Thymus (tissue), 11 donors: ENCODE measurements around the gene CHRNA9. TPM values are rescaled to one million over a fixed set of nuclear protein-coding genes. Genes with fewer than 3 reads are reported as not detected.

Experiments
- DNase-seq, 9 donors: peaks; one replicate each; pipeline ENCODE4 v3.0.0-alpha.2; 2013; ENCODE audit warnings: low spot score in 9 of 9, low read depth in 6 of 9, missing footprints in 1 of 9
- H3K27ac ChIP-seq, 2 donors: one replicate each; pipeline ENCODE4 v1.5.1; 2013; ENCODE audit warnings: control low read depth in 1 of 2, low read depth in 1 of 2, low read length in 1 of 2, mild to moderate bottlenecking in 1 of 2, moderate library complexity in 1 of 2
- H3K27me3 ChIP-seq, 2 donors: one replicate each; pipeline ENCODE4 v1.5.1; 2013; ENCODE audit warnings: low read length in 1 of 2; ENCODE audit not compliant: control insufficient read depth in 2 of 2, insufficient read depth in 1 of 2
- H3K36me3 ChIP-seq, 2 donors: one replicate each; pipeline ENCODE4 v1.5.1; 2013; ENCODE audit warnings: low read length in 1 of 2, mild to moderate bottlenecking in 1 of 2, moderate library complexity in 1 of 2; ENCODE audit not compliant: control insufficient read depth in 2 of 2, insufficient read depth in 2 of 2
- H3K4me1 ChIP-seq, 2 donors: one replicate each; pipeline ENCODE4 v1.5.1; 2013; ENCODE audit warnings: low read length in 2 of 2; ENCODE audit not compliant: control insufficient read depth in 2 of 2, insufficient read depth in 2 of 2
- H3K4me3 ChIP-seq, 2 donors: one replicate each; pipeline ENCODE4 v1.5.1; 2013; ENCODE audit warnings: low read length in 2 of 2, control low read depth in 1 of 2, mild to moderate bottlenecking in 1 of 2
- H3K9me3 ChIP-seq, 2 donors: one replicate each; pipeline ENCODE4 v1.5.1; 2013; ENCODE audit warnings: low read length in 1 of 2, mild to moderate bottlenecking in 1 of 2; ENCODE audit not compliant: control insufficient read depth in 2 of 2, insufficient read depth in 1 of 2
- WGBS: extraction: QIAGEN DNeasy Blood & Tissue Kit; methylation state at CpG from one replicate; pipeline ENCODE4 v1.1.7; 2013; 5-methylcytosine and 5-hydroxymethylcytosine counted together
- polyA plus RNA-seq: library from polyadenylated mRNA; stranded (reverse); fragments of 200-250 nt; gene quantifications from one replicate; pipeline ENCODE4 v1.2.3, GENCODE V29; 2013
- total RNA-seq: library from RNA; stranded (reverse); fragments of 120-200 nt; gene quantifications from one replicate; pipeline ENCODE4 v1.2.4, GENCODE V29; 2013
- donor health status: healthy.

The CHRNA9 gene
- total and polyA plus RNA-seq, 2 donors: 0.68 to 0.99 TPM

DNA sequence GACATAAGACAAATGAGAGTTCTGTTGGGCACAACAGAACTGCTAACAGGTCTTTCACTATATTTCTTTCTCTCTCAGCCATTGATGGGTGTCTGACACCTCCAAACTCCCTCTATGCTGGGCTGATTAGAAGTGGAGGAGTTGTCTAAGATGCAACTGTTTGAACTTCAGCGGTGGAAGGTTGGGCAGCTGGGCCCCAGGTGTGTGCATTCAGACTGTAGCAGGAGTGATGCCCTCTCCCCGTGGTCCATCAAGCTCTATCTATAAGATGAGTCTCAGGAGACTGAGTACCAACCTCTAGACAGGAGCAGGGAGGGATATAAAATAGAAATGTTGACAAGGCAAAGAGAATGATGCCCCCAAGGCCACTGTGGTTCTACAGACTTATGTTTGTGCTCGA lies 28.2 kb upstream of the CHRNA9 start:
- no peaks in the 10 kb centered on the region for H3K27me3 ChIP-seq
- peak in 3 of 9 donors; percentile 57 to 78 (median 59) for DNase-seq
- WGBS: 20% methylated on average over 3 of the region's 3 CpGs
- H3K27ac ChIP-seq: peak overlapping the region; percentile 97 to 98
- H3K4me1 ChIP-seq: peaks cover 73 to 95% of the 10 kb centered on the region in 2 donors
- H3K36me3 ChIP-seq: peaks cover 0 to 2% of the 10 kb centered on the region in 2 donors
- H3K4me3 ChIP-seq: peak overlapping the region in 1 of 2 donors; percentile 17
- peaks cover 0 to 10% of the 10 kb centered on the region in 2 donors for H3K9me3 ChIP-seq

DNA sequence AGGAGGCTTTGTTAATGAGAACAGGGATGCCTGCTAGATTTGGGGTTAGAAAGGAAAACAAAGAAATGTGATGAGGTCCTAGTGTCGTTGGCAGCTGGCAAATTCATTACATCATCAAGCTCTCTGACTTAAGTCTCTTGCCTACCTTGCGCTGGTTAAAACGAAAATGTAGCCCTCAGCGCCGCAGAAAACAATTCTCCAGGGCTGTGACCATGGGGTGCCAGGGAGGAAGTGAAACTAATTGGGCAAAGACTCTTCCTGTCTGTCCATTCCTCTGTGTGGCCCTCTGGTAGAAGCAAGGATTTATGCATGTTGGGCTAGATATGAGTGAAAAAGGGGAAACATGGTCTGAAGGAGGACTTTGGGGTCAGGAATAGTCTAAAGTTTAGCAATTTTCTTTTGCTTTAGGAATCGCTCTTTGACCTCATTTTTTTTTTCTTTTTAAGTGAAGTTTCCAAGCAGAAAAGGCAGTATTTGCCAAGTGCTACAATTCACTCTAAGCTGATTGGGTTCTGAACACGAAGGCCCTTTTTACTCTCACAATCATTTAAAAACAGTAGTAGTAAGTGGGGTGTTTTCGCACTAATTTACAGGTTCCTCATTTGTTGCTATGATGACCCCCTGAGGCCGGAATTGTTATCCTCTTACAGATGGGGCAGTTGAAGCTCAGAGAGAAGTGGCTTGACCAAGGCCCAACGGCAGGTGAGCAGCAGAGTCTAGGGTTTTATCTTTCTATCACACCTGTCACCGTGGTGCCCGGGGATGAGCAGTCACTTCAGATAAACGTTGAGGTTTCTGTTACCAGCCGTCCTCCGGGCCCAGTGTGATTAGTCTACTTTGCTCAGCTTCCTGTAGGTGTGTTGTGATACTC lies 27.3 kb upstream of the CHRNA9 start:
- H3K36me3 ChIP-seq: peaks cover 0 to 2% of the 10 kb centered on the region in 2 donors
- H3K27me3 ChIP-seq: no peaks in the 10 kb centered on the region
- H3K27ac ChIP-seq: peak overlapping the region; percentile 97 to 98
- H3K4me1 ChIP-seq: peaks cover 77 to 99% of the 10 kb centered on the region in 2 donors
- WGBS: 5% methylated on average over 15 of the region's 15 CpGs
- DNase-seq: peak in 4 of 9 donors; percentile 64 to 85 (median 68)
- peak overlapping the region; percentile 17 to 18 for H3K4me3 ChIP-seq
- H3K9me3 ChIP-seq: peaks cover 0 to 10% of the 10 kb centered on the region in 2 donors

DNA sequence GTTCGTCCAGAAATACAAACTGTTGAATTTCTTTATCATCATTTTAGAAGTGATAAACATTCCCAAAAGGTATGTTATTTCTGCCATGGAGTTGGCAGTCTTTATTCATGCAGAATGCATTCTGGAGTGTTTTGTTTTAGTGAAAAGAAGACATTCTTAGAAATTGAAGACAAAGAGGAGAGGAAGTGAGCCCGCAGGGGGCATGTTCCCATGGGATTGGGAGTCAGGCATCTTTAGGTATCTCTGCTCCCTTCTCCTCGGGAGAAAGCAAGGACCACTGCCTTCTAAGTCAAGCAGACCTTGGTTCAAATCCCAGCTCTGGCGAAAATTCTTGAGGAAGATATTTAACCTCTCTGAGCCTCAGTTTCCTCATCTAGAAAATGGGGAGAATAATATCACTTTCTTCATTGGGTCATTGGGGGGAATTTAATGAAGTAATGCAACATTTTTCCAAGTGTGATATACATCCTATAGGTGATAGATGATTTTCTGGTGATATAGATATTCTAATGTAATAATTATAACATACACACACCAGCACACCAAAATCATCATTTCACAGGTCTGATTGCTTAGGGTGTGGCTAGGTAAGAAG lies 26.5 kb upstream of the CHRNA9 start:
- Histone ChIP-seq H3K9me3 (peaks cover 0 to 10% of the 10 kb centered on the region in 2 donors), H3K36me3 (peaks cover 0 to 2% of the 10 kb centered on the region in 2 donors), H3K27me3 (no peaks in the 10 kb centered on the region), H3K27ac (peak overlapping the region; percentile 97 to 98), H3K4me1 (peaks cover 71 to 92% of the 10 kb centered on the region in 2 donors), H3K4me3 (peak overlapping the region in 1 of 2 donors; percentile 11)
- WGBS: 55% methylated on average over 4 of the region's 4 CpGs
- no peak for DNase-seq

DNA sequence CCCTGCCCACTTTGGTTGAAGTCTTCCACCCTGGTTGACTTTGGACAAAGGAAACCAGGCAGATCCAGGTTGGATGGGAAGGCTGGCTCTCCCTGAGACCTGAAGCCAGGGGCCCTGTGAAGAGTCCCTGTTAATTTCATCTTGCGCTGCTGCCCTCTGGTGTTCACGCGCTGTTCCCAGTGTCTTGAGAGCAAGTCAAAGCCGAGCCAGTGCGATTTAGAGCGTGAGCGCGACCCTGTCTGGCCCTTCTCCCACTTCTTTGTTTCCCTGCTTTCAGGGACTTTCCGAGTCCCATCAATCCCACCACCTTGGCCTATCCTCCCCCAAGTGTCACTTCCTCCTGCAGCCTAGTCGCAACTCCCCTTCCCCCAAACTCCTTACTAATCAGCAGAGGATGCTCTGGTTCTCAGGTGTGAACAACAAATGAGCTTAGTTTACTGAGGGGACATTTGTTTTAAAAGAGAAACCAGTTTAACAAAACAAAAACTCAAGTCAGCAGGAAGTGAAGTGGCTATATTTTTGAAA lies 25.8 kb upstream of the CHRNA9 start:
- under 1% methylated on average over 10 of the region's 10 CpGs for WGBS
- Histone ChIP-seq H3K27me3 (no peaks in the 10 kb centered on the region), H3K27ac (peak overlapping the region; percentile 91 to 97), H3K36me3 (peaks cover 0 to 2% of the 10 kb centered on the region in 2 donors), H3K4me1 (peaks cover 68 to 85% of the 10 kb centered on the region in 2 donors), H3K4me3 (peak overlapping the region in 1 of 2 donors; percentile 12), H3K9me3 (peaks cover 0 to 8% of the 10 kb centered on the region in 2 donors)
- DNase-seq: peak in 6 of 9 donors; percentile 84 to 95 (median 90)

DNA sequence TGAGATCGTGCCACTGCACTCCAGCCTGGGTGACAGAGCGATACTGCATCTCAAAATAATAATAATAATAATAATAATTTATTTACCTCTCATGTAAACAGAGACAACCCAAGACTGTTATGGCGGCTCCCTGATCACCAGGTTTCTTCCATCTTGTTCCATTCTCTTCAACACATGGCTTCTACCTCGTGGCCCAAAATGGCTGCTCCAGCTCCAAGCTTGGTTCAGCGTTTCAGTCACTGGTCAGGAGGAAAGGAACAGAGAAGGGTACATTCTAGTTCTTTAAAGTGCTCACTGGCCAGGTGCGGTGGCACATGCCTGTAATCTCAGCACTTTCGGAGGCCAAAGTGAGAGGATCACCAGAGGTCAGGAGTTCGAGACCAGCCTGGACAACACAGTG lies 24.9 kb upstream of the CHRNA9 start:
- Histone ChIP-seq H3K36me3 (no peaks in the 10 kb centered on the region), H3K27me3 (no peaks in the 10 kb centered on the region), H3K27ac (peak overlapping the region in 1 of 2 donors; percentile 97), H3K4me1 (peaks cover 59 to 76% of the 10 kb centered on the region in 2 donors), H3K9me3 (no peaks in the 10 kb centered on the region), H3K4me3 (no peak overlapping the region)
- WGBS: 98% methylated on average over 8 of the region's 8 CpGs
- no peak for DNase-seq

DNA sequence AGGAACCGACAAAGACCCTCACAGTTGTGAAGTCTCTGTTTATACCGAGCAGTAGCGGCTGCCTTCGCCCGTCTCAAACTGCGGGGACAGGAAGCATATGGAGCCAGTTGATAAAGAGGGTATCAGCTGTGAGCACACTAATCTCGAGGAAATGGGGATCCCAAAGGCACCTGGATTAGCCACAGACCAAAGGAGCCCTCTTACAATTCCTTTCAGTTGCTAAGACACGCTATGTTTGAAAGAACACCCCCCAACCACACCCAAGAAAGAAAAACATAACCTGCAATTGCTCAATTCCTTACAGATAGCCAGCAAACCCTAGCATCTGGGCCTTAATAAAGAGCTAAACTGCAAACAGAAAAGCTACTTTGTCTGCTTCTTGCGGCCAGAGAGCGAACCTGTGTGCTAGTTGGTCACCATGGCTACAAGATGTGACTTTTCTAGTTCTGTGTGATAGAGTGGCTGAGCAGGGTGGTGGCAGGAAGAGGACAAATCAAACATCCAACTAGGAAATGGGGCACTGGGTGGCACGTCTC lies 23.3 kb upstream of the CHRNA9 start:
- peaks cover 53 to 67% of the 10 kb centered on the region in 2 donors for H3K4me1 ChIP-seq
- no peaks in the 10 kb centered on the region for H3K9me3 ChIP-seq
- H3K27ac ChIP-seq: peak overlapping the region; percentile 82 to 83
- no peaks in the 10 kb centered on the region for H3K36me3 ChIP-seq
- peak overlapping the region in 1 of 2 donors; percentile 24 for H3K4me3 ChIP-seq
- WGBS: 5% methylated on average over 11 of the region's 11 CpGs
- peak in 1 of 9 donors; percentile 67 for DNase-seq
- no peaks in the 10 kb centered on the region for H3K27me3 ChIP-seq

DNA sequence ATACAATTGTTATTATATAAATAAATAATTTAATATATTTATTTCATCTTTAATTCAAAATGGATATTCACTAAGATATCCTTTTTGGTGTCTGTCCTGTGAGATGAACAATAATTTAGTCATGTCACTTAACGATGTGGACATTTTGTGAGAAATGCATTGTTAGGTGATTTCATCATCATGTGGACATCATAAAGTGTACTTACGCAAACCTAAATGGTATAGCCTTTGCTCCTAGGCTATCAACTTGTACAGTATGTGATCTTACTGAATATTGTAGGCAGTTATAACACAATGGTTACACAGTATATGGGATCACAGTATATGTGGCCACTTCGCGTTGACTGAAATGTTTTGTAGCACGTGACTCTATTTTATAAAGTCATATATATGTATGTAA lies 20.2 kb upstream of the CHRNA9 start:
- Histone ChIP-seq H3K4me3 (no peak overlapping the region), H3K36me3 (no peaks in the 10 kb centered on the region), H3K27ac (no peak overlapping the region), H3K9me3 (no peaks in the 10 kb centered on the region), H3K27me3 (no peaks in the 10 kb centered on the region), H3K4me1 (peaks cover 34 to 50% of the 10 kb centered on the region in 2 donors)
- WGBS: 98% methylated on average over 5 of the region's 5 CpGs
- no peak for DNase-seq

DNA sequence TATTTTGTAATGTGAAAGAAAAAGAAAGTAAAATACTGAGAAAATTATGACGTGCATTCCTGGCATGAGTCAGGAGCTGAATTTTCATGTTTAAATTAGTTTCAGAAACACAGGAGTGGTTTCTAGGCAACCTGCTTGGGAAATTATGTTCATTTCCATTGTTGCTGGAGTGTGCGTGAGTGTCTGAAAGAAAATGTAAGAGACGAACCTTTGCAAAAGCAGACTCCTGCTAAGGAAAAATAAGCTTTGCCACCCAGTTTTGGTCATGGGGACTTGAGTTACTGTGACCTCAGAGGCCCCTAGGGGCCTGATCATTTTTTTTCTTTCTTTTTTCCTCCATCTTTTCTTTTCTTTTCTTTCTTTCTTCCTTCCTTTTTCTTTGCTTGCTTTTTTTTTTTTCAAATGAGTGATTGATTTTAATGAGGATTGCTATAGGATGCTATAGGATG lies 18.8 kb upstream of the CHRNA9 start:
- Histone ChIP-seq H3K4me1 (peaks cover 27 to 39% of the 10 kb centered on the region in 2 donors), H3K36me3 (no peaks in the 10 kb centered on the region), H3K27me3 (no peaks in the 10 kb centered on the region), H3K27ac (peak overlapping the region; percentile 42 to 87), H3K4me3 (no peak overlapping the region), H3K9me3 (no peaks in the 10 kb centered on the region)
- DNase-seq: peak in 1 of 9 donors; percentile 50
- WGBS: 12% methylated on average over 3 of the region's 3 CpGs
